Esophagus muscularis mucosa (tissue), 4 donors: ENCODE measurements around the gene BRD1. TPM values are rescaled to one million over a fixed set of nuclear protein-coding genes. Genes with fewer than 3 reads are reported as not detected.

ENCODE experiments used
- DNase-seq: peaks from one replicate; pipeline ENCODE4 v3.0.0-alpha.2; 2017; ENCODE audit errors: extremely low spot score
- H3K27ac ChIP-seq, 4 donors: fragments of 200-600 bp; sonication (generic); replicated peaks in 1 of 4; 1 replicate in 3 of 4; 2 replicates in 1 of 4; pipeline ENCODE4 v1.5.1; 2016 to 2019; ENCODE audit warnings: mild to moderate bottlenecking in 1 of 4
- H3K27me3 ChIP-seq, 4 donors: fragments of 200-600 bp; sonication (generic); one replicate each; pipeline versions ENCODE4 v1.5.1 to v1.6.0; 2016 to 2019
- H3K36me3 ChIP-seq, 4 donors: fragments of 200-600 bp; sonication (generic); one replicate each; pipeline ENCODE4 v1.5.1; 2016 to 2019
- H3K4me1 ChIP-seq, 4 donors: fragments of 200-600 bp; sonication (generic); one replicate each; pipeline ENCODE4 v1.5.1; 2016 to 2019
- H3K4me3 ChIP-seq, 4 donors: fragments of 200-600 bp; sonication (generic); 1 replicate in 2 of 4; 2 replicates in 2 of 4; pipeline ENCODE4 v1.5.1; 2016 to 2019; ENCODE audit warnings: mild to moderate bottlenecking in 4 of 4, moderate library complexity in 1 of 4
- H3K9me3 ChIP-seq, 4 donors: fragments of 200-600 bp; sonication (generic); 1 replicate in 3 of 4; 2 replicates in 1 of 4; pipeline ENCODE4 v1.5.1; 2016 to 2019
- CTCF ChIP-seq, 3 experiments: fragments of 200-600 bp in 2 of 3; fragments of 450-650 bp in 1 of 3; sonication (generic) in 2 of 3; IDR thresholded peaks; one replicate each; pipeline ENCODE4 v1.5.1; 2017 to 2019; ENCODE audit warnings: antibody characterized with exemption in 3 of 3, mild to moderate bottlenecking in 2 of 3, moderate library complexity in 1 of 3
- EP300 ChIP-seq: sonication (generic); formaldehyde crosslinking; IDR thresholded peaks from one replicate; pipeline ENCODE4 v1.6.1; 2017; ENCODE audit warnings: antibody characterized with exemption
- POLR2A ChIP-seq: fragments of 450-650 bp; IDR thresholded peaks from one replicate; pipeline ENCODE4 v1.6.1; 2017; ENCODE audit warnings: antibody characterized with exemption, moderate library complexity, mild to moderate bottlenecking, low read depth
- POLR2AphosphoS5 ChIP-seq, 2 donors: sonication (generic); formaldehyde crosslinking; IDR thresholded peaks; one replicate each; pipeline ENCODE4 v1.6.1; 2017; ENCODE audit warnings: antibody characterized with exemption in 2 of 2
- WGBS: methylation state at CpG from one replicate; pipeline ENCODE4 v1.1.5; 2018; 5-methylcytosine and 5-hydroxymethylcytosine counted together
- intact Hi-C: fragments of 100-400 bp; cut with DNase I; formaldehyde crosslinking; loops from one replicate; pipeline ENCODE4 v1.15.1; 2023
- total RNA-seq, 4 donors: library from RNA; depleted of rRNA; stranded (reverse); fragments of >200 nt; gene quantifications; one replicate each; pipeline versions ENCODE4 v1.1.0 to v1.2.1, GENCODE V29; 2016

Gene BRD1
- total RNA-seq, 4 donors from 2014 or later: 36.5 to 54.1 (median 51.4) TPM

- intact Hi-C loops: no loop called here
- no peak for TF ChIP-seq POLR2AphosphoS5 (IDR thresholded peaks at IDR 0.05)
- no peak for TF ChIP-seq EP300
- TF ChIP-seq CTCF (IDR thresholded peaks at IDR 0.05): no peak
- TF ChIP-seq POLR2A: no peak
- 94% methylated on average over 23 of the region's 31 CpGs for WGBS
Observed at GRCh38 chr22:49775867-49776511, 51.7 kb downstream of the BRD1 start.

GRCh38 chr22:49775191-49775866 lies 52.3 kb downstream of the BRD1 start:
- H3K4me1 ChIP-seq: peaks cover 8 to 14% (median 13%) of the 10 kb centered on the region in 4 donors
- DNase-seq: no peak
- WGBS: 94% methylated on average over 15 of the region's 26 CpGs
- no peak overlapping the region for H3K4me3 ChIP-seq
- no peaks in the 10 kb centered on the region for H3K9me3 ChIP-seq
- H3K27ac ChIP-seq: no peak overlapping the region
- intact Hi-C loops: no loop called here
- H3K27me3 ChIP-seq: no peaks in the 10 kb centered on the region
- H3K36me3 ChIP-seq: peaks cover 57 to 87% (median 64%) of the 10 kb centered on the region in 4 donors
- no peak for TF ChIP-seq POLR2A
- no peak for TF ChIP-seq POLR2AphosphoS5 (IDR thresholded peaks at IDR 0.05)
- no peak for TF ChIP-seq CTCF (IDR thresholded peaks at IDR 0.05)
- TF ChIP-seq EP300: no peak

More at GRCh38 chr22:49775867-49776511, 51.7 kb downstream of the BRD1 start:
- DNase-seq: no peak
- no peaks in the 10 kb centered on the region for H3K27me3 ChIP-seq
- H3K4me3 ChIP-seq: no peak overlapping the region
- peaks cover 57 to 93% (median 67%) of the 10 kb centered on the region in 4 donors for H3K36me3 ChIP-seq
- no peaks in the 10 kb centered on the region for H3K9me3 ChIP-seq
- H3K27ac ChIP-seq: no peak overlapping the region
- peaks cover 15 to 21% (median 19%) of the 10 kb centered on the region in 4 donors for H3K4me1 ChIP-seq

GRCh38 chr22:49774499-49775151 lies 53.0 kb downstream of the BRD1 start:
- peaks cover 57 to 80% (median 64%) of the 10 kb centered on the region in 4 donors for H3K36me3 ChIP-seq

GRCh38 chr22:49774046-49774445 lies 53.6 kb downstream of the BRD1 start:
- intact Hi-C loops: no loop called here
- no peak overlapping the region for H3K4me3 ChIP-seq
- no peaks in the 10 kb centered on the region for H3K27me3 ChIP-seq
- DNase-seq: no peak
- no peak overlapping the region for H3K27ac ChIP-seq
- no peaks in the 10 kb centered on the region for H3K9me3 ChIP-seq
- H3K36me3 ChIP-seq: peaks cover 57 to 74% (median 64%) of the 10 kb centered on the region in 4 donors
- TF ChIP-seq EP300 (no peak), POLR2AphosphoS5 (IDR thresholded peaks at IDR 0.05) (no peak)
- WGBS: 92% methylated on average over 21 of the region's 21 CpGs
- peaks cover 0 to 11% (median 6%) of the 10 kb centered on the region in 4 donors for H3K4me1 ChIP-seq

More at GRCh38 chr22:49774499-49775151, 53.0 kb downstream of the BRD1 start:
- Histone ChIP-seq H3K27ac (no peak overlapping the region), H3K9me3 (no peaks in the 10 kb centered on the region), H3K4me1 (peaks cover 1 to 11% (median 6%) of the 10 kb centered on the region in 4 donors), H3K4me3 (no peak overlapping the region), H3K27me3 (no peaks in the 10 kb centered on the region)
- WGBS: 72% methylated on average over 16 of the region's 21 CpGs
- DNase-seq: no peak
- intact Hi-C loops: no loop called here
- TF ChIP-seq POLR2AphosphoS5 (IDR thresholded peaks at IDR 0.05) (no peak), CTCF (IDR thresholded peaks at IDR 0.05) (no peak), EP300 (no peak), POLR2A (no peak)

- Histone ChIP-seq H3K36me3 (peaks cover 57 to 72% (median 64%) of the 10 kb centered on the region in 4 donors), H3K27ac (no peak overlapping the region), H3K4me3 (no peak overlapping the region), H3K9me3 (no peaks in the 10 kb centered on the region), H3K27me3 (no peaks in the 10 kb centered on the region), H3K4me1 (peaks cover 0 to 15% (median 11%) of the 10 kb centered on the region in 4 donors)
- whole genome bisulfite sequencing: 93% methylated on average over 11 of the region's 11 CpGs
- no peak for DNase-seq
- no peak for TF ChIP-seq POLR2A
- TF ChIP-seq EP300: no peak
- TF ChIP-seq CTCF (IDR thresholded peaks at IDR 0.05): no peak
- no peak for TF ChIP-seq POLR2AphosphoS5 (IDR thresholded peaks at IDR 0.05)
- intact Hi-C loops: no loop called here
Observed at GRCh38 chr22:49773531-49773930, 54.1 kb downstream of the BRD1 start.
